ENCODE measurements around the gene ITIH4.

ITIH4 gene

DNA sequence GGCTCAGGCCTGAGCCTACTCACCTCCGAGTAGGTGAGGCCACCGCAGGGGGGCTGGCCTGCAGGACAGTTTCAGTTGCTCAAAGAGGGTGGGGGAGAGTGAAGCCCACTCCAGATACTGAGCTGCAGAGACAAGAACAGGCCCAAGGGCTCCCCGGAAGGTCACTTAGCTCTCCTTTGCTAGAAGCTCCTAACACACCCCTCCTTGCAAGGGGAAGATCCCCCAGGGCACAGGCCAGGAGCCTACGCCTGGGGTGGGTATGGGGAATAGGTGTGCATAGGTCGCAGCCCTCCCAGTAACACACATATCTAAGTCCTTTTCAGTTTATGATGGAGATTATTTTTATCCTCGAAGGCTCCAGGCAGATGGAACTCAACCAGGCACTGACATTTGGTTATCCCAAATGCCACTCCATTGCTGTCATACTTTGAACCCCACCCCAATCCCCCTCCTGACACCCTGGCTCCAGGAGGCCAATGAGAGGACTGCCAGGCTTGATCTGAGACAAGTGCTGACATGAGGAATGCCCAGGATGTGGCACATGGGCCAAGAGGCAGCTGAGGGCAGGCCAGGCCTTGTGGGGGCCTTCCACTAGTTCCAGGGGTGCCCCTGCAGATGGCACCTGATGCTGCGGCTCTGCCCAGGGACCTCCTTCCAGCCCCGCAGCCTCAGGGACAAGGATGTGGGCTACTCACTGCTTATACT, 5.4 kb upstream of the ITIH4 start:
- TF ChIP-seq, protein P1, sequence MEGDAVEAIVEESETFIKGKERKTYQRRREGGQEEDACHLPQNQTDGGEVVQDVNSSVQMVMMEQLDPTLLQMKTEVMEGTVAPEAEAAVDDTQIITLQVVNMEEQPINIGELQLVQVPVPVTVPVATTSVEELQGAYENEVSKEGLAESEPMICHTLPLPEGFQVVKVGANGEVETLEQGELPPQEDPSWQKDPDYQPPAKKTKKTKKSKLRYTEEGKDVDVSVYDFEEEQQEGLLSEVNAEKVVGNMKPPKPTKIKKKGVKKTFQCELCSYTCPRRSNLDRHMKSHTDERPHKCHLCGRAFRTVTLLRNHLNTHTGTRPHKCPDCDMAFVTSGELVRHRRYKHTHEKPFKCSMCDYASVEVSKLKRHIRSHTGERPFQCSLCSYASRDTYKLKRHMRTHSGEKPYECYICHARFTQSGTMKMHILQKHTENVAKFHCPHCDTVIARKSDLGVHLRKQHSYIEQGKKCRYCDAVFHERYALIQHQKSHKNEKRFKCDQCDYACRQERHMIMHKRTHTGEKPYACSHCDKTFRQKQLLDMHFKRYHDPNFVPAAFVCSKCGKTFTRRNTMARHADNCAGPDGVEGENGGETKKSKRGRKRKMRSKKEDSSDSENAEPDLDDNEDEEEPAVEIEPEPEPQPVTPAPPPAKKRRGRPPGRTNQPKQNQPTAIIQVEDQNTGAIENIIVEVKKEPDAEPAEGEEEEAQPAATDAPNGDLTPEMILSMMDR (IDR thresholded peaks at IDR 0.05; ENCODE audit: low read depth, low read length, missing control alignments), result no peak
- H3K4me3 ChIP-seq (ENCODE audit: low read depth, low read length), result no peak overlapping the region
- no peak for DNase-seq (ENCODE audit: low read depth)

- TF ChIP-seq, protein P1 (IDR thresholded peaks at IDR 0.05; ENCODE audit: low read depth, low read length, missing control alignments), result no peak
- no peak for DNase-seq (ENCODE audit: low read depth)
- no peak within 1 kb of the TSS for H3K4me3 ChIP-seq (ENCODE audit: low read depth, low read length)
Measured at GRCh38 chr3:52834871-52835501, 4.5 kb upstream of the ITIH4 start, which contains the start of gene MUSTN1. Gene MUSTN1, minus strand, starts transcription at chr3:52835019. Its CDS starts 71 bp downstream, at chr3:52834948.

DNA sequence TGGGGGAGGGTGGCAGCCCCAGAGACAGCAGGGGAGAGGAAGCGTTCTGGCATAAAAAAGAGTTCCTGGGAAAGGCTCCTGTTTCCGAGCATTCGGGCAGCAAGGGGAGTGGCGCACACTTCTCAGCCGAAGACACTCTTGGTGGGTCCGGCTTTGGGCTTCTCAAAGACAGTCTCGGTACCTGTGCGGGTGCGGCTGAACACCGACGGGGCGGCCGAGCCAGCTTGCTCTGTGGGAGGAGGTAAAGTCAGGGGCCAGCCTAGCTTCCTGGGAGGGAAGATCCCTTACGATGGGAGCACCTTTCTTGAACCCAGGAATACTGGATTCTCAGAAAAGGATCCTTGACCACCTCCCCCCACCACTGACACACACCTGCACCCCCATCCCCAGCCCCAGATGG, 2.7 kb upstream of the ITIH4 start:
- no peak for DNase-seq (ENCODE audit: low read depth)
- no peak overlapping the region for H3K4me3 ChIP-seq (ENCODE audit: low read depth, low read length)
- TF ChIP-seq, protein P1 (IDR thresholded peaks at IDR 0.05; ENCODE audit: low read depth, low read length, missing control alignments), result no peak

GRCh38 chr3:52831500-52832301, 1.2 kb upstream of the ITIH4 start:
- no peak overlapping the region for H3K4me3 ChIP-seq (ENCODE audit: low read depth, low read length)
- DNase-seq (ENCODE audit: low read depth), result no peak
- TF ChIP-seq, protein P1 (IDR thresholded peaks at IDR 0.05; ENCODE audit: low read depth, low read length, missing control alignments), result no peak

- TF ChIP-seq, protein P1 (IDR thresholded peaks at IDR 0.05; ENCODE audit: low read depth, low read length, missing control alignments), result no peak
- DNase-seq (ENCODE audit: low read depth), result no peak
- H3K4me3 ChIP-seq (ENCODE audit: low read depth, low read length), result no peak overlapping the region
Measured at GRCh38 chr3:52829906-52830463, 487 bp downstream of the ITIH4 start.

DNA sequence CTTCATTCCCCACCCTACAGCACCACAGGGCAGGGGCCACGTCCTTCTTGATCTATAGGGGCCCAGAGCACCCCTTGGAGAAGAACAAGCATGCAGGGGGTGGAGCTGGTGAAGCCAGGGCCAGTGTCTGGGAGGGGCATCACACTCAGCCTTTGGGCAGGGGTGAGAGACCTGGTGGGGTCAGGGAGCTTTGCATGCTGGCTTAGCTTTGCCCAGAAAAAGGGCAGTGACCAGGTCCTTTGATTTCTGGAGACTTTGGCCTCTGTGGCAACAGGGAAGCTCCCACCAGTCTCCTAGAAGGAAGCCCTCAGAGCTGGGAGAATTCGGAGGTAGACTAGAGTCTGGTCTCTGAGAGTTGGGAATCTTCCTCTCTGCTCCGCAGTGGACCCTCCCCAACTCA, 990 bp downstream of the ITIH4 start:
- H3K4me3 ChIP-seq (ENCODE audit: low read depth, low read length), result no peak overlapping the region
- TF ChIP-seq, protein P1 (IDR thresholded peaks at IDR 0.05; ENCODE audit: low read depth, low read length, missing control alignments), result no peak
- no peak for DNase-seq (ENCODE audit: low read depth)

All from GM12864 (cell line).